Stimulated activated CD4-positive, alpha-beta T cell treated with anti-CD3 and anti-CD28 coated beads, Interleukin-2, amount 100 ng/mL, for 4 hours (primary cell): ENCODE measurements around the gene CREBBP.
"Not testable (repeated sequence)": the region's sequence is repeated elsewhere in the genome, so short reads cannot be mapped to it uniquely, and the experiment has no call there.

Experiments
- DNase-seq: peaks from one replicate; pipeline ENCODE4 v3.0.0-alpha.2; 2020; ENCODE audit warnings: low read depth

CREBBP gene

DNA sequence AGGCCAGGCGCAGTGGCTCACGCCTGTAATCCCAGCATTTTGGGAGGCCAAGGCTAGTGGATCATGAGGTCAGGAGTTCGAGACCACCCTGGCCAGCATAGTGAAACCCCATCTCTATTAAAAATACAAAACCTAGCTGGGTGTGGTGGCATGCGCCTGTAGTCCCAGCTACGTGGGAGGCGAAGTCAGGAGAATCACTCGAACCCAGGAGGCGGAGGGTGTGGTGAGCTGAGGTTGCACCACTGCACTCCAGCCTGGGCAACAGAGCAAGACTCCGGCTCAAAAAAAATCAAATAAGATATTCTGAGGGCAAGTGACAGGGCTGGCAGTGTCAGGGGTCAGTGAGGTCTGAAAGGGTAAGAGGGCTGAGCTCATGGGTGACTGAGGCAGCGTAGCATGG is 166.1 kb downstream of the CREBBP start:
- not testable (repeated sequence) for DNase-seq

DNA sequence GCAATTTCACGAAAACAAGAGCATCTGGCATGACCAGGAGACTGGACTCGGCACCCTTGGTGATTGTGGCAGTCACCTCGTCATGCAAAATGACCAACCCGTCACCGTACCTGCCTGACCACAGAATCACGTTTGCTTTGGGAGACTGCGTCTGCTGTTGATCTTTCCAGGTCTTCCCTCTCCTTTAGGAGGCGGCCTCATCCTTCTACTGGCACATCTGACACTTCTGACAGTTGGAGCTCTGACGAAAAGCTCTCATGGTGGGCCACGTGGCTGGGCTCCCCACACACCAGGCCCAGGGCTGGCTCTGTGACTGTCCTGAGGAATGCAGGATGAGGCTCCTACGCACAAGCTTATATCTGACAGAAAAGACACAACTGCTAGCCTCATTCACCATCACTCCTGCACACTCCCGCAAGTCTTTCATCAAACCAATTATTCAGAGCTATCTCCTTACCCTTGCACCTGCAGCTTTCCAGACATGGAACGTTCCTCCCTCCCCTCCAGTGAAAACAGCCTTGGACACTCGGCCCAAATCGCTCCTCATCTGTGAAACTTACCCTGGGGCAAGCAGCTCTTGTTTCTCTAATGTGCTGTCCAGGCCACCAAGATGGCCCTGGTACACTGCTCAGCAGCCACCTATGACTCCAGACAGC is 166.8 kb downstream of the CREBBP start:
- no peak for DNase-seq

DNA sequence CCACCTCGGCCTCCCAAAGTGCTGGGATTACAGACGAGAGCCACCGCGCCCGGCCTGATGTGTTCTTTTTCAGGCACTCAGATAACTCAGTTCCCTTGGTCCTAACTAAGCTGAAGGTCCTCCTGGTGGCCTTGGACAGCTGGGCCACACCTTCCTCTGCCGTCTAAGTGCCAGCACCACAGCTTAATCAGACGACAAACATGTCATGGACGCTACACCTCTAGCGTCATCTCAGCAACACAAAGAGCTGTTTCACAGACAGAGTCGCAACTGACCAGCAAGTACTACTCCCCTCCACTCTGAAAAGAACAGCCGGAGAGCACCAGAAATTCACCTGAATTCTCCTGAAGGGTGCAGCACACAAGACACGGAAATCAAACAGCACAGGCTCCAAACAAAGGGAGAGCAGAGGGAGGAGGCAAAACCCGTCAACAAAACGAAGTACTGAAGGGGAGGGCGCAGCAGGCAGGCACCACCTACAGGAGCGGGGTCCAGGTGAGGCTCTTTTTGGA is 167.6 kb downstream of the CREBBP start:
- no peak for DNase-seq

DNA sequence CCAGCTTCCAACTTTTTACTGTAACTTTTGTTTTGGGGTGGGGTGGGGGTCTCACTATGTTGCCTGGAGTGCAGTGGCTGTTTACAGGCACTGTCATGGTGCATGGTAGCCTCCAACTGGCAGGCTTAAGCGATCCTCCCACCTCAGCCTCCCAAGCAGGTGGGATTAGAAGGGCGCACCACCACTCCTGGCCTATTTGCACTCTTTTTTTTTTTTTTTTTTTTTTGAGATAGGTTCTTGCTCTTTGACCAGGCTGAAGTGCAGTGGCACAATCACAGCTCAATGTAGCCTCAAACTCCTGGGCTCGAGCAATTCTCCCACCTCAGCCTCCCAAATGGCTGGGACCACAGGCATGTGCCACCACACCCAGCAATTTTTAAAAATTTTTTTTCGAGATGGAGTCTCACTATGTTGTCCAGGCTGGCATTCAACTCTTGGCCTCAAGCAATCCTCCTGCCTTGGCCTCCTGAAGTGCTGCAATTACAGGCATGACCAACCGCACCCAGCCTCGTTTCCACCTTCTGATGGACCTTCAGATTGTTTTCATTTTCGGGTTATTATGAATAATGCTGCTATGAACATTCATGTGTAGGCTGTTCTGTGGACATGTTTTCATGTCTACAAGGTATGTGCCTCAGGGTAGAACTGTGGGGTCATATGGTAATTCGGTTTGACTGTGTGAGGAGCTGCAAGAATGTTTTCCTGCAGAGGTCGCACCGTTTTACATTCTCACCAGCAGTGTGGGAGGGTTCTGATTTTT is 174.1 kb downstream of the CREBBP start:
- DNase-seq = no peak

DNA sequence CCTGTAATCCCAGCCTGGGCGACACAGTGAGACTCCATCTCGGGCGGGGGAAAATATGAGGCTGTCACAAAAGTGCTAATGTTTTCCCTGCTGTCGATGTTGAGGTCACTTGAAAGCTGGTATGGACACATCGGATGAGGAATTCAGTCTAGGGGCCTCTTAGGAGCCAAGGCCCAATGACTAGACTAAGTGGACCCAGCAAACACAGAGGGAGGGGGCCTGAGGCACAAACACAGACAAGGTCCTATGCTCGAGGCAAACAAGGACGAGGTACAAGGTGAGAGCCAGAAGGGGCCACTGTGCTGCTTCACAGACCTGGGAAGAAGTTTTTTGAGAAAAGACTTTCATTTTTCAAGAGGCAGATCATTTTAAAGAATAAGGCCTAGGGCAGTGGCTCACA is 178.4 kb downstream of the CREBBP start:
- no peak for DNase-seq

DNA sequence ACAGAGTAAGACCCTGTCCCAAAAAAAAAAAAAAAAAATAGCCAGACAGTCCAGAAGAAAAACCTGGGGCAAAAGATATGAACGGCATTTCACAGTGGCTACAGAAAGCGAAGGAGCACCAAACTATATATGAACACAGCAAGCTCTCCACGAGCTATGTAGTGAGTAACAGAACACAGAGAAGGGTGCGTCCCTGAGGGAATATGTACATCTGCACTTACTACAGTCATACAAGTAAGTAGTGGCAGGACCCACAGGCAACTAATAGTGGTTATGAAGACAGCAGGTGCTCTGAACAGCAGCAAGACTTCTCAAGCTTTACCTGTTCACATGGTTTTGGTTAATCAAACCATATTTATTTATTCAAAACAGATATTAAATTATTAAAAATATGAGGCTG is 179.0 kb downstream of the CREBBP start:
- DNase-seq = no peak

DNA sequence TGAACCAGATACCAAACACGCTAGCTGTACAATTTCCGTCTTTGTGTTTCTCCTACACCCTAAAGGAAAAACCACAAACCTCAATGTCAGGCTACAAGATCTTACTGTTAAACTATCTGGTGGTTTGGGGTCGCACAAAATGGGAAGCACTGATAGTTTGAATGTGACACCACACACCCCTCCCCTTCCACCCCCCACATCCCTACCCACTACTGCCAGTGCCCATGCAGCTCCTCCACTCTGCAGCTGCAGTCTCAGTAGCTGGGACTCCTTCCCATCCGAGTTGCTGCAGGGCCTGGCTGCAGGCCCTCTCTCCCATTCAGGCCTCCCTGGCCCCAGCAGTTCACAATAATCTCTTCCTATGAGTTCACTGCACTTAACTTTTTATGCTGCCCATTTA is 181.6 kb downstream of the CREBBP start:
- no peak for DNase-seq

DNA sequence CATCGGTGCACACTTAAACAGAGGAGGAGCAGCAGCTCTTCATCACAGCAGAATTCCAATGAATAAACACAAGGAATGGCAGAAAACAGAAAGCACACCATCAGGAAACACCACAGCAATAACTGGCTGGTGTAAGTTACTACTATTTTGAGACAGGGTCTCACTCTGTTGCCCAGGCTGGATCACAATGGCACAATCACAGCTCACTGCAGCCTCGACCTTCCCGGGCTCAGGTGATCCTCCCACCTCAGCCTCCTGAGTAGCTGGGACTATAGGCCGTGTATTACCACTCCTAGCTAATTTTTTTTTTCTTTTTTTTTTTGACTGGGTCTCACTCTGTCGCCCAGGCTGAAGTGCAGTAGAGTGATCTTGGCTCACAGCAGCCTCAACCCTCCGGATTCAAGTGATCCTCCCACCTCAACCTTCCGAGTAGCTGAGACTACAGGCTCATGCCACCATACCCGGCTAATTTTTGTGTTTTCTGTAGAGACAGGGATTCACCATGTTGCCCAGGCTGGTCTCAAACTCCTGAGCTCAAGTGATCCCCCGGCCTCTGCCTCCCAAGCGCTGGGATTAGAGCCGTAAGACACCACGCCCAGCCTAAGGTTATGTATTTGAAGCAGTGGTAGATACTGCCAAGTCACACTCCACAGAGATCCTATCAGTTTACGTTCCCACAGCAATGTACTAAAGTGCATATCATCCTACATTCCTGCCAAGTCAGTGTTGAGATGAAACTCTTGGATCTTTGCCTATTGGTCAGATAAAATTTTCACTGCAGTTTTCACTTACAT is 183.9 kb downstream of the CREBBP start:
- DNase-seq = no peak

DNA sequence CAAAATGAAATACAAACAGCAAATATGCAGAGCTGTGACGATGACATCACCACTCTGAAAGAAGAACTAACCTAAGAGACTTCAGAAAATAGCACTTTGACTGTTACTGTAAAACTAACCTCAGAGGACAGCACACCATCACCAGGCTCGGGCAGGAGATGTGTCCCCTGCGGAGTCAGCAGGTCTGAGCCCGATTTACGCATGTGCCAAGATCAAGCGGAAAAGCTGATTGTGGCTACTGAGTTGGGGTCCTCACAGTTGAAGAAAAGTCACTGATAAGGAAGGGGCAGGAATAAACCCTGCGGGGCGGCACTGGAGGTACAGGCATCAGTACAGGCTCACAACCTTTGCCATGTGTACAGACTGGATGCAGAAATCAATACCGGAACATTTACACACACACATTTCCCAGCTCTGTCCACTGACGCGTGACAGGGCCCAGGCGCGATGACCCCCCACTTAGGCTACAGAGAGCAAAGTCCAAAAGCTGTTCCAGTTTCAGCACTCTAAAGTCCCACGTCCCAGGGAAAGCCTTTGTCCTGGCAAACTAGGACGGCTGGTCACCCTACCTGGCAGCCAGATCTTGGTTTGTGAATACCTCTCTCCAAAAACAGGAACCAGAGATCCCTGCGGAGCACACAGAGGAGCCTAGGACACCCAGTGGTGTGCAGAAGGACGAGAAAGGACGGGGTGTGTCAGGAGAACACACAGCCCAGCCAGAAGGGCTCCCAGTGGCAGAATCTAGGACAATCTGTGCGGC is 184.7 kb downstream of the CREBBP start:
- no peak for DNase-seq

DNA sequence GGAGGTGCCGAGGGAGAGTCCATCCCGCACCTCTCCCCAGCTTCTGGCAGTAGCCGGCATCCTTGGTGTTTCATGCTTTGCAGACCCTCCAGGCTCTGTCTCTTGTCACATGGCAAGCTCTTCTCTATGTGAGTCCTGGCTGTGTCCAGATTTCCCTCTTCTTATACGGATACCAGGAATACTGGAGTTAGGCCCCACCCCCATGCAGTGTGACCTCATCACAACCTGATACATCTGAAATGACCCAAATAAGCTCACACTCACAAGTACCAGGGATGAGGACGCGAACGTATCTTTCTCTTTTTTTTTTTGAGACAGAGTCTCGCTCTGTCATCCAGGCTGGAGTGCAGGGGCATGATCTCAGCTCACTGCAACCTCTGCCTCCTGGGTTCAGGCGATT is 186.5 kb downstream of the CREBBP start:
- no peak for DNase-seq

DNA sequence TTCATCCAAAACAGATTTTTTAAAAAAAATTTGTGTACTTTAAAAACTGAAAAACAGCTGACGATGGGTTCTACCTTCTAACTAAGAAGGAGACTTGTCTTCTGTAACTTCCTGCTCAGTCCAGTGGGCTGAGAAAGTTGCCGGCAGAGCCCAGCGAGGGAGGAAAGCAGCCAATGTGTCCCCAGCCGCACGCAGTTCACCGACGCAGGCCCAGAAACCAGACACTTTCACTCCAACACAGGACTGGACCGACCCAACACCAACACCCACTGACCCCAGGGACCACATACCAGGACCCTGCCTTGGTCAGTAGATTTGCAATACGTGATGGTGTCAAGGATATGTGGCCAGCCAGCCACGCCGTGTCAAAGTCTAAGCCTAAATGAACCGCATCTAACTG is 188.8 kb downstream of the CREBBP start:
- no peak for DNase-seq

DNA sequence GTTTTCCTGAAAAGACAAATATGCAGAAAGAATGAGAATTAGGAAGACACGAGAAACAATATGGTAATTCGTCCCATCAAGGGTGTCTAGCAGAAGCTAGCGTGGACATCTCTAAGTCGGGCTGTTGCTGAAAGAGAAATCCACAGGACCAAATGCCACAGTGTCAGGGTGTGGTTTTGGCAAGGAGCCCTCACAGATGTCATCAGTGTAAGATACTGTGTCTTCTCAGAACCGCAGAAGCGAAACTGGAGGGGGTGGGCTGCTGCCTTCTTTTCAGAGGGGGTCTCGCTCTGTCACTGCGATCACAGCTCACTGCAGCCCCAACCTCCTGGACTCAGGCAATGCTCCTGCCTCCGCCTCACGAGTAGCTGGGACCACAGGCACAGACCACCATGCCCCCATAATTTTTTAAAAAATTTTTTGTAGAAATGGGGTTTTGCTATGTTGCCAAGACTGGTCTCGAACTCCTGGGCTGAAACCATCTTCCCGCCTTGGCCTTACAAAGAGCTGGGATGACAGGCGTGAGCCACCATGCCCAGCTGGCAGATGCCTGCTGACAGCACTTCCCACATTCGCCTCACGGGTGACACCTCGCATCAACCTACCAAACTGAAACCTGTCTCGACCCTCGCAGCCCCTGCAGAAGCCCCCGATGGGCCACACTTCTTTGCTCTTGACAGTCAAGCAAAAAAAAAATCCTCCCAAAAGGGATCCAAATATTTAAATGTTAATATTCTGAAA is 189.4 kb downstream of the CREBBP start:
- no peak for DNase-seq

DNA sequence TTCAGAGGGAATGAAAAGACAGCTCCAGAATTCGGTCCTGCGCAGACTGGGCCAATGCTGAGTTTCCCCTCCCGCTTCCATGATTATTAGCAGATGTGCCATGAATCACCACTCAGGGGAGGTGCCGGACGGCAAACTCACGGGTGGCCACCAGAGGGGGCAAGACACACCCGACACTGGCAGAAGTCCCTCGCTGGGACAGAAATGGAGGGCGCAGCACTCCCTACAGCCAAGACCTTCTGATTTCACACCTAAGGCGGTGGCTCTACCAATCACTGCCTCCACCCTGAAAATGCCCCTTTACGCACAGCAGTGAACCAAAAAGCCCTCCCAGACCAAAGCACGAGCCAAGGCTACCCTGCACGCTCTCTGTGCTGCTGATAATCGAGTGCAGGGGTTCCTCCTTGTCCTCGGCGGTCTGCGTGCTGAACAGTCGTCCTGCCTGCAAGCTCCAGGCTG is 190.0 kb downstream of the CREBBP start:
- peak; percentile 70 for DNase-seq

DNA sequence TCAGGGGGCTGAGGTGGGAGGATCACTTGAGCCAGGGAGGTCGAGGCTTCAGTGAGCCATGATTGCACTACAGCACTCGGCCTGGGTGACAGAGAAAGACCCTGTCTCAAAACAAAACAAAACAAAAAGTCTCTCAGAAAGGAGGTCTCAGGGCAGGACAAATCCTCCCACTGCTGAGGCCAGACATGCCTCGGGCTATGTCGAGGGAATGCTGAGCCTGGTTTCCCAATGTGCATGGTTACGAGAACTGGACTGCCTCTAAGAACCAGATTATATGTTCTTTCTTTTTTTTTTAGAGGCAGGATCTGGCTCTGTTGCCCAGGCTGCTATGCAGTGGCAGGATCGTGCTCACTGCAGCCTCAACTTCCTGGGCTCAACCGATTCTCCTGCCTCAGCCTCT is 190.8 kb downstream of the CREBBP start:
- DNase-seq = no peak

DNA sequence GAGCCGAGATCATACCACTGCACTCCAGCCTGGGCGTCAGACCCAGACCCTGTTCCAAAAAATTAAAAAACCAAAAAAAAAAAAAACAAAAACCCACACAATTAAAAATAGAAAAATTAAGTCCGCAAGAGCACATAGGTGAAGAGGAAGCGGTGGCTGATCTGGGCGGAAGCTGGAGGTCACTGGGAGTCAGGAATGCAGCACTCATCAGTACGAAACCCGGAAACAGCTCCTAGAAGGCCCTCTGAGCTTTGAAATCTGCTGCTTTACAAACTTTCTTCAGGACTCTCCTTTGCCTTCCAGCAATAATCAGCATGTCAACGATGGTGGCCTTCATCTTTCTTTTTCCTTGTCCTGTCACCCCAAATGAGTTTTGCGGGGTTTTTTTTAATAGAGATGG is 192.7 kb downstream of the CREBBP start:
- no peak for DNase-seq

DNA sequence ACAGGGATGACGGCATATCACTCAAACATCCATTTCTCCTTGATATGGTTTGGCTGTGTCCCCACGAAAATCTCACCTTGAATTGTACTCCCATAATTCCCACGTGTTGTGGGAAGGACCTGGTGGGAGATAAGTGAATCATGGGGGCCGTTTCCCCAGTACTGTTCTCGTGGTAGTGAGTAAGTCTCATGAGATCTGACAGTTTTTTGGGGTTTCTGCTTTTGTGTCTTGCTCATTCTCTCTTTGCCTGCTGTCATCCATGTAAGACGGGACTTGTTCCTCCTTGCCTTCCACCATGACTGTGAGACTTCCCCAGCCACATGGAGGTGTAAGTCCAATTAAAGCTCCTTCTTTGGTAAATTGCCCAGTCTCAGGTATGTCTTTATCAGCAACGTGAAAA is 193.5 kb downstream of the CREBBP start:
- DNase-seq = no peak

DNA sequence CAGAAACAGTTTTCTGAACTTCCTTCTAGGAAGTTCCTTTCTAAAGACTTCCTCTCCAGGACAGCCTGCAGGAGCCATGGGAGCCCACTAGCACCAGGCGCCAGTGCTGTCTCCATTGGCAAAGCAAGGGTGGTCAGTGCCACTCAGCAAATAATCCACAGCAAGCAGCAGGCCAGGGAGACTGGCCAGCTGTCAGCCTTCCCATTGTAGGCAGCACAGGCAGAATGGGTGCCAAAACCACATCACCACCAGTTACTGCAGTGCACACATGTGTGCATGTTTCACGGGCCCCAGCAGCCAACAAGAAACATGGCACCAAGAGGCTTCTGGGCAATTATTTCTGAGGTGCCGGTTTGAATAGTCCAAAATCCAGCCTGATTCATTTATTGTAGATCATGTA is 199.3 kb downstream of the CREBBP start:
- DNase-seq = no peak

DNA sequence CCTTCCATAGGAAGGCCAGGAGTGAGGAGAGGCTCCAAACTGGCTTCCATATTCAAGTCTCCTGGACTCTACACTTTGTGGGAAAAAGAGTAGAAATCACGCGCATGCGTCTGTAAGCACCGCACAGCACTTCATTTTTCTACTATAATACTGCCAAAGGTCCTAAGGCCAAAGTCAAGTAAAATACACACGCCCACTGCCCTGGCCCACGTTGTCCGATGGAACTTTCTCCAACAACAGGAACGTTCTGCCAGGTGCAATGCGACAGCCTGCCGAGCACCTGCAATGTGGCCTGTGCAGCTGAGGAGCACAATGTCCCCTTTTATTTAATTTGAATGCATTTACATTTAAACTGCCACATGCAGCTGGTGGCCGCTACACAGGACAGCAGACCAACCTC is 202.5 kb downstream of the CREBBP start:
- no peak for DNase-seq

DNA sequence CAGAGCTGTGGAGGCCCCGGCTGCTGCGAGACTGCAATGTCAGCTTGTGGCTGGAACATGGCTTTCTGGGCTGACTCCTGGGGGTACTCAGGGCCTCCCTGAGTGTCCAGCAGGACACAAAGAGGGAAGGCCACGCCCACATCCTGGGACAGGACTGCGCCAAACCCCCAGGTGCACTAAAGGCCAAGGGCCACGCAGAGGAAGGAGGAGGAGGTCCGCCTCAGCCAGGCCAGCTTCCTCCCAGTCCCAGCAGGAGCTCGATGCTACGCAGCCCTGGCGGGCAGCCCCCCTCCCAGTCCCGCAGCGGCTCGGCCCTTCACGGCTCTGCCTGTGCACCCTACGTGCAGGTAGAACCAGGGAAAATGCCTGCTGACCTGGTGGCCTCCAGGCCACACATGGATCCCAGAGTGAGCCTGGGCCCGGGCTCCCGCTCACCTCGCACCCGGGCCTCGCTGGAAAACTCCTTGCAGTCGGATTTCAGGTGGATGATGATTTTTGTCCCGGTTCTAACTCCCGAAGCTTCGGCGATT is 204.8 kb downstream of the CREBBP start:
- no peak for DNase-seq
